Measurements from ENCODE around the gene C10orf90. TPM values are rescaled to one million over a fixed set of nuclear protein-coding genes. Genes with fewer than 3 reads are reported as not detected.

The C10orf90 gene
- total and polyA plus RNA-seq, 2 donors (not counting 3 experiments of a cell fraction or from before 2014, with no cell fraction given), result not detected

GRCh38 chr10:126496771-126497545 is 173.5 kb downstream of the C10orf90 start:
- POLR2A ChIA-PET, result no interaction called here
- H3K4me1 ChIP-seq (ENCODE audit: control insufficient read depth, extremely low read depth, insufficient read depth, low read length), result no peaks in the 10 kb centered on the region
- BruUV-seq (replicated peaks), result no TSS peak

GRCh38 chr10:126491476-126491875 is 179.0 kb downstream of the C10orf90 start:
- no peaks in the 10 kb centered on the region for H3K9me3 ChIP-seq (replicated peaks; ENCODE audit: control insufficient read depth, insufficient read depth, low read length)
- no peak overlapping the region for H2AFZ ChIP-seq (ENCODE audit: low read depth, low read length)
- intact Hi-C loops (cut with micrococcal nuclease), result no loop called here
- H3K4me3 ChIP-seq (replicated peaks in 1 of 3; ENCODE audit: insufficient read depth in 1 of 3, low read depth in 1 of 3, low read length in 3 of 3), result no peak overlapping the region
- no peak overlapping the region for H3K9ac ChIP-seq (replicated peaks; ENCODE audit: extremely low read depth, insufficient read depth, low read length)
- no peaks in the 10 kb centered on the region for H3K79me2 ChIP-seq (ENCODE audit: control insufficient read depth, insufficient read depth, low read length)
- no peak overlapping the region for H3K4me2 ChIP-seq (ENCODE audit: insufficient read depth, low read length)
- H3K9me1 ChIP-seq (replicated peaks; ENCODE audit: control insufficient read depth, extremely low read depth, insufficient read depth, low read length), result no peaks in the 10 kb centered on the region
- no peaks in the 10 kb centered on the region for H3K36me3 ChIP-seq (ENCODE audit: control insufficient read depth in 2 of 2, extremely low read depth in 1 of 2, insufficient read depth in 2 of 2, low read length in 2 of 2)
- BruUV-seq (replicated peaks), result no TSS peak
- H3K27ac ChIP-seq (ENCODE audit: insufficient read depth, low read depth, low read length), result no peak overlapping the region
- no peaks in the 10 kb centered on the region for H3K27me3 ChIP-seq (ENCODE audit: control insufficient read depth in 2 of 2, insufficient read depth in 2 of 2, low read length in 2 of 2)
- no peaks in the 10 kb centered on the region for H3K4me1 ChIP-seq (ENCODE audit: control insufficient read depth, extremely low read depth, insufficient read depth, low read length)
- dilution Hi-C loops (cut with MboI; ENCODE audit: extremely low pct_ligation_motif_present, low sequenced_read_pairs), result no loop called here
- no peak for DNase-seq (ENCODE audit: low read depth, low spot score)
- CTCF ChIA-PET, result no interaction called here
- no peak for FAIRE-seq
- TF ChIP-seq EZH2 (IDR thresholded peaks at IDR 0.05; ENCODE audit: borderline replicate concordance, low read depth, low read length, severe bottlenecking) (no peak), MAX (IDR thresholded peaks at IDR 0.05; ENCODE audit: insufficient read depth, insufficient read length) (no peak), GATA2 (IDR thresholded peaks at IDR 0.05; ENCODE audit: insufficient read depth, insufficient read length, low read depth, low read length) (no peak), MYC (IDR thresholded peaks at IDR 0.05; ENCODE audit: low read depth, low read length) (no peak), JUN (IDR thresholded peaks at IDR 0.05; ENCODE audit: borderline replicate concordance, insufficient read depth, insufficient read length, low read depth) (no peak), CTCF (IDR thresholded peaks at IDR 0.05; ENCODE audit: extremely low read depth in 1 of 2, insufficient read depth in 1 of 2, low read depth in 1 of 2, low read length in 2 of 2) (no peak), FOS (IDR thresholded peaks at IDR 0.05; ENCODE audit: borderline replicate concordance, insufficient read depth, low read length) (no peak), POLR2A (IDR thresholded peaks at IDR 0.05; ENCODE audit: low read depth, low read length) (no peak), POLR2AphosphoS5 (IDR thresholded peaks at IDR 0.05; ENCODE audit: insufficient read depth, low read depth, low read length) (no peak)
- H4K20me1 ChIP-seq (replicated peaks; ENCODE audit: control insufficient read depth, extremely low read depth, insufficient read depth, low read length), result no peaks in the 10 kb centered on the region
- POLR2A ChIA-PET, result no interaction called here

More at GRCh38 chr10:126496771-126497545, 173.5 kb downstream of the C10orf90 start:
- no peaks in the 10 kb centered on the region for H4K20me1 ChIP-seq (replicated peaks; ENCODE audit: control insufficient read depth, extremely low read depth, insufficient read depth, low read length)
- intact Hi-C loops (cut with micrococcal nuclease), result no loop called here
- DNase-seq (ENCODE audit: low read depth, low spot score) (no peak), FAIRE-seq (no peak)
- no peak overlapping the region for H2AFZ ChIP-seq (ENCODE audit: low read depth, low read length)
- dilution Hi-C loops (cut with MboI; ENCODE audit: extremely low pct_ligation_motif_present, low sequenced_read_pairs), result no loop called here
- no peaks in the 10 kb centered on the region for H3K9me1 ChIP-seq (replicated peaks; ENCODE audit: control insufficient read depth, extremely low read depth, insufficient read depth, low read length)
- H3K4me2 ChIP-seq (ENCODE audit: insufficient read depth, low read length), result no peak overlapping the region
- H3K27me3 ChIP-seq (ENCODE audit: control insufficient read depth in 2 of 2, insufficient read depth in 2 of 2, low read length in 2 of 2), result no peaks in the 10 kb centered on the region
- H3K4me3 ChIP-seq (replicated peaks in 1 of 3; ENCODE audit: insufficient read depth in 1 of 3, low read depth in 1 of 3, low read length in 3 of 3), result no peak overlapping the region
- no peak overlapping the region for H3K27ac ChIP-seq (ENCODE audit: insufficient read depth, low read depth, low read length)
- H3K9me3 ChIP-seq (replicated peaks; ENCODE audit: control insufficient read depth, insufficient read depth, low read length), result no peaks in the 10 kb centered on the region
- no peaks in the 10 kb centered on the region for H3K79me2 ChIP-seq (ENCODE audit: control insufficient read depth, insufficient read depth, low read length)
- CTCF ChIA-PET, result no interaction called here
- no peaks in the 10 kb centered on the region for H3K36me3 ChIP-seq (ENCODE audit: control insufficient read depth in 2 of 2, extremely low read depth in 1 of 2, insufficient read depth in 2 of 2, low read length in 2 of 2)
- no peak overlapping the region for H3K9ac ChIP-seq (replicated peaks; ENCODE audit: extremely low read depth, insufficient read depth, low read length)
- TF ChIP-seq GATA2 (IDR thresholded peaks at IDR 0.05; ENCODE audit: insufficient read depth, insufficient read length, low read depth, low read length), result no peak
- TF ChIP-seq POLR2AphosphoS5 (IDR thresholded peaks at IDR 0.05; ENCODE audit: insufficient read depth, low read depth, low read length), result no peak
